MM.1S (cell line): ENCODE measurements around the gene AGBL1.

Experiments used
- EZH2 ChIP-seq: fragments of 300-600 bp; sonication (generic); optimal IDR thresholded peaks from 2 replicates; pipeline ENCODE3; 2017; ENCODE audit warnings: low read depth, mild to moderate bottlenecking, antibody characterized with exemption, low read length, mixed read lengths
- EZH2phosphoT487 ChIP-seq: fragments of 300-600 bp; sonication (generic); IDR thresholded peaks from 2 replicates; pipeline ENCODE4 v1.6.1; 2018; ENCODE audit warnings: antibody characterized with exemption, low read length
- TF ChIP-seq, protein P1 (sequence below): fragments of 300-600 bp; sonication (generic); IDR thresholded peaks from 2 replicates; pipeline ENCODE4 v1.5.1; 2016; ENCODE audit warnings: antibody characterized with exemption, low read length, mixed read lengths

DNA sequence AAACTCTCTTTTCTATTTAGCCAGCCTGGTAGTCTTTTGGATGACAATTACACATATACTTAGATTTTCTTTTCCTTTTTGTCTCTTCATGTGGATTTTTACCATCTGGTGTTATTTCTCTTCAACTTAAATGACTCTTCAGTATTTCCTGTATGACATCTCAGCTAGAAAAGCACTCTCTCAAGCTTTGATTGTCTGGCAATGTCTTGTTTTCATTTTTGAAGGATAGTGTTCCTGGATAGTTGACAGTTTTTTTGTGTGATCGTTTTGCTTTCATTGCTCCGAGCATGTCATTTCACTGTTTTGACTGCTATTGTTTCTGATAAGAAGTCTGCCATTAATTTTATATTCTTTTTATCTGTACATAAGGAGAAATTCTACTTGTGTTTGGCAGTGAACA lies 766.4 kb downstream of the AGBL1 start:
- TF ChIP-seq, protein P1, sequence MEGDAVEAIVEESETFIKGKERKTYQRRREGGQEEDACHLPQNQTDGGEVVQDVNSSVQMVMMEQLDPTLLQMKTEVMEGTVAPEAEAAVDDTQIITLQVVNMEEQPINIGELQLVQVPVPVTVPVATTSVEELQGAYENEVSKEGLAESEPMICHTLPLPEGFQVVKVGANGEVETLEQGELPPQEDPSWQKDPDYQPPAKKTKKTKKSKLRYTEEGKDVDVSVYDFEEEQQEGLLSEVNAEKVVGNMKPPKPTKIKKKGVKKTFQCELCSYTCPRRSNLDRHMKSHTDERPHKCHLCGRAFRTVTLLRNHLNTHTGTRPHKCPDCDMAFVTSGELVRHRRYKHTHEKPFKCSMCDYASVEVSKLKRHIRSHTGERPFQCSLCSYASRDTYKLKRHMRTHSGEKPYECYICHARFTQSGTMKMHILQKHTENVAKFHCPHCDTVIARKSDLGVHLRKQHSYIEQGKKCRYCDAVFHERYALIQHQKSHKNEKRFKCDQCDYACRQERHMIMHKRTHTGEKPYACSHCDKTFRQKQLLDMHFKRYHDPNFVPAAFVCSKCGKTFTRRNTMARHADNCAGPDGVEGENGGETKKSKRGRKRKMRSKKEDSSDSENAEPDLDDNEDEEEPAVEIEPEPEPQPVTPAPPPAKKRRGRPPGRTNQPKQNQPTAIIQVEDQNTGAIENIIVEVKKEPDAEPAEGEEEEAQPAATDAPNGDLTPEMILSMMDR = no peak
- TF ChIP-seq EZH2 (no peak), EZH2phosphoT487 (no peak)
